Glomerular endothelial cell (primary cell): Measurements from ENCODE around the gene DNAJB7. TPM values are rescaled to one million over a fixed set of nuclear protein-coding genes. Genes with fewer than 3 reads are reported as not detected.
"Not testable (repeated sequence)": the region's sequence is repeated elsewhere in the genome, so short reads cannot be mapped to it uniquely, and the experiment has no call there.

ENCODE experiments used
- DNase-seq: peaks from one replicate; pipeline ENCODE4 v3.0.0-alpha.2; 2011; ENCODE audit warnings: low read depth, low spot score; ENCODE audit errors: extremely low read depth
- total RNA-seq: library from RNA; depleted of rRNA; stranded (reverse); fragments of >200 nt; gene quantifications from 2 replicates; pipeline ENCODE4 v1.2.3, GENCODE V29; 2015

DNAJB7 gene
- total RNA-seq, 1 donor from 2014 or later, result not detected

- DNase-seq, result not testable (repeated sequence)
Measured at GRCh38 chr22:40845816-40846215, 16.1 kb downstream of the DNAJB7 start.

- no peak for DNase-seq
Measured at GRCh38 chr22:40844951-40845350, 17.0 kb downstream of the DNAJB7 start.

GRCh38 chr22:40838486-40838885 is 23.4 kb downstream of the DNAJB7 start:
- no peak for DNase-seq

- DNase-seq, result no peak
Measured at GRCh38 chr22:40834619-40835018, 27.3 kb downstream of the DNAJB7 start.

GRCh38 chr22:40829131-40829530 is 32.8 kb downstream of the DNAJB7 start:
- DNase-seq, result no peak

GRCh38 chr22:40826984-40827741 is 34.8 kb downstream of the DNAJB7 start:
- DNase-seq, result no peak

GRCh38 chr22:40826292-40826691 is 35.6 kb downstream of the DNAJB7 start:
- not testable (repeated sequence) for DNase-seq

GRCh38 chr22:40823426-40823825 is 38.5 kb downstream of the DNAJB7 start:
- no peak for DNase-seq

- no peak for DNase-seq
Measured at GRCh38 chr22:40819599-40820140, 42.2 kb downstream of the DNAJB7 start.

GRCh38 chr22:40818747-40819598 is 42.9 kb downstream of the DNAJB7 start, which contains the start of gene SLC25A17:
Gene SLC25A17 (minus strand): TSS chr22:40819346. CDS start chr22:40819248, 98 bp downstream.
- DNase-seq, result no peak

- no peak for DNase-seq
Measured at GRCh38 chr22:40818192-40818746, 43.6 kb downstream of the DNAJB7 start.

- DNase-seq, result no peak
Measured at GRCh38 chr22:40817737-40818136, 44.2 kb downstream of the DNAJB7 start.

- no peak for DNase-seq
Measured at GRCh38 chr22:40813912-40814315, 48.0 kb downstream of the DNAJB7 start.

Other genes with a start within 250 kb of the DNAJB7 start
- gene MRTFA, start 225.4 kb downstream of the DNAJB7 start, total RNA-seq, result 64.6 and 91.6 TPM in 2 replicates
- gene MCHR1, start 182.6 kb downstream of the DNAJB7 start, total RNA-seq, result 0.88 TPM in 1 of 2 replicates, not detected in the other
- 16.3 and 21.3 TPM in 2 replicates for gene SLC25A17, start 42.8 kb downstream of the DNAJB7 start, total RNA-seq
- gene ST13, start 5.5 kb downstream of the DNAJB7 start, total RNA-seq, result 119 and 155 TPM in 2 replicates
- gene XPNPEP3, start 5.0 kb downstream of the DNAJB7 start, total RNA-seq, result 12.6 and 17.9 TPM in 2 replicates
- 55.1 and 69.7 TPM in 2 replicates for gene RBX1, start 89.3 kb upstream of the DNAJB7 start, total RNA-seq
- gene EP300, start 230.5 kb upstream of the DNAJB7 start, total RNA-seq, result 62.8 and 68.1 TPM in 2 replicates